PFSK-1 (cell line): ENCODE measurements around the gene DOP1B.

Experiments used
- FOXP2 ChIP-seq: optimal IDR thresholded peaks from 2 replicates; pipeline ENCODE3; 2011; ENCODE audit warnings: borderline replicate concordance, control low read depth, inconsistent platforms; ENCODE audit not compliant: insufficient read depth; ENCODE audit errors: extremely low read length, extremely low read depth
- POLR2AphosphoS5 ChIP-seq: IDR thresholded peaks from 2 replicates; pipeline ENCODE4 v1.6.1; 2012; ENCODE audit warnings: low read depth, mild to moderate bottlenecking, control low read depth, low read length, moderate library complexity
- SIN3A ChIP-seq: IDR thresholded peaks from 2 replicates; pipeline ENCODE4 v1.6.1; 2012; ENCODE audit warnings: mild to moderate bottlenecking, low read length, moderate library complexity, borderline replicate concordance; ENCODE audit not compliant: insufficient read depth
- TAF1 ChIP-seq: IDR thresholded peaks from 2 replicates; pipeline ENCODE4 v1.6.1; 2012; ENCODE audit warnings: low read length, control low read depth, borderline replicate concordance; ENCODE audit not compliant: insufficient read depth
- TF ChIP-seq, protein P1 (sequence below), 2 experiments: IDR thresholded peaks; 2 replicates each; pipeline versions ENCODE4 v1.6.1 to v1.8.0; 2011 to 2012; ENCODE audit warnings: low read depth in 2 of 2, low read length in 2 of 2, control low read depth in 1 of 2, inconsistent platforms in 1 of 2, mild to moderate bottlenecking in 1 of 2, moderate library complexity in 1 of 2; ENCODE audit not compliant: insufficient read depth in 1 of 2

Gene DOP1B

DNA sequence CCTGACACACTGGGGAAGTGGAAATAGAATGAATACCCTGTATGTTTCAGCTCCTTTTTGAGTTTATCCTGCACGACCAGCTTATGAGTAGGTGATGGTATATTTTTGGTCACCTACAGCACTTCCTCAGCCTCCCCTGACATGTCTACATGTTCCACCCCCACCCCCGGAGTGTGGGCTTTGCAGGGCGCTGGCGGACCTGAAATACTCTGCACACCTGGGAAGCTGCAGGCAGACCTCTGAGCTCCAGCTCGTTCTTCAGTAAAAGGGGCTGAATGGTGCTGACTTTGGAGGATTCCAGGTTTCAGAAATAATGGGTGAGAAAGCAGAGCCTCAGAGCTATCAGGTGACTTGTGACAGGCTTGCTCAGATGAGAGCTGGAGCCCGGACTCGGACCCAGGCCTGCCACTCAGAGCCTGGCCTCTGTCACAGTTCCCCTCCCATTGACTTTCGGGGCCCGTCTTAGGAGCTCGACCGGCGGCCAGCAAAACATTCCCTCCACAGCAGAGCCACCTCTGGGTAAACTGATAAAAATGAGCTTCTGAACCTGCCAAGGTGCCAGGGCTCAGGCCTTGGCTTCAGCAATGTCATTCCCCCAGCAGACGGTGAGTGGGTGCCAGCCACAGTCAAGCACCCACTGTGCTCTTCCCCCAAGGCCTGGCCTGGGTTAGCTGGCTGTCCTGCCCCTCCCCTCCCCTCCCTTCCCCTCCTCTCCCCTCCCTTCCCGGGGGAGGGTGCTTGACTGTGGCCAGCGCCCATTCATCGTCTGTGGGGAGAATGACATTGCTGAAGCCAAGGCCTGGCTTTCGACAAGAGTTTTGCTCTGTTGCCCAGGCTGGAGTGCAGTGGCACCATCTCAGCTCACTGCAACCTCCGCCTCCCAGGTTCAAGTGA lies 30.1 kb downstream of the DOP1B start:
- TF ChIP-seq, protein P1, sequence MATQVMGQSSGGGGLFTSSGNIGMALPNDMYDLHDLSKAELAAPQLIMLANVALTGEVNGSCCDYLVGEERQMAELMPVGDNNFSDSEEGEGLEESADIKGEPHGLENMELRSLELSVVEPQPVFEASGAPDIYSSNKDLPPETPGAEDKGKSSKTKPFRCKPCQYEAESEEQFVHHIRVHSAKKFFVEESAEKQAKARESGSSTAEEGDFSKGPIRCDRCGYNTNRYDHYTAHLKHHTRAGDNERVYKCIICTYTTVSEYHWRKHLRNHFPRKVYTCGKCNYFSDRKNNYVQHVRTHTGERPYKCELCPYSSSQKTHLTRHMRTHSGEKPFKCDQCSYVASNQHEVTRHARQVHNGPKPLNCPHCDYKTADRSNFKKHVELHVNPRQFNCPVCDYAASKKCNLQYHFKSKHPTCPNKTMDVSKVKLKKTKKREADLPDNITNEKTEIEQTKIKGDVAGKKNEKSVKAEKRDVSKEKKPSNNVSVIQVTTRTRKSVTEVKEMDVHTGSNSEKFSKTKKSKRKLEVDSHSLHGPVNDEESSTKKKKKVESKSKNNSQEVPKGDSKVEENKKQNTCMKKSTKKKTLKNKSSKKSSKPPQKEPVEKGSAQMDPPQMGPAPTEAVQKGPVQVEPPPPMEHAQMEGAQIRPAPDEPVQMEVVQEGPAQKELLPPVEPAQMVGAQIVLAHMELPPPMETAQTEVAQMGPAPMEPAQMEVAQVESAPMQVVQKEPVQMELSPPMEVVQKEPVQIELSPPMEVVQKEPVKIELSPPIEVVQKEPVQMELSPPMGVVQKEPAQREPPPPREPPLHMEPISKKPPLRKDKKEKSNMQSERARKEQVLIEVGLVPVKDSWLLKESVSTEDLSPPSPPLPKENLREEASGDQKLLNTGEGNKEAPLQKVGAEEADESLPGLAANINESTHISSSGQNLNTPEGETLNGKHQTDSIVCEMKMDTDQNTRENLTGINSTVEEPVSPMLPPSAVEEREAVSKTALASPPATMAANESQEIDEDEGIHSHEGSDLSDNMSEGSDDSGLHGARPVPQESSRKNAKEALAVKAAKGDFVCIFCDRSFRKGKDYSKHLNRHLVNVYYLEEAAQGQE (IDR thresholded peaks at IDR 0.05; ENCODE audit: insufficient read depth in 1 of 2, low read depth in 2 of 2, low read length in 2 of 2), result no peak
- TF ChIP-seq TAF1 (no peak), FOXP2 (no peak), SIN3A (no peak), POLR2AphosphoS5 (no peak)

DNA sequence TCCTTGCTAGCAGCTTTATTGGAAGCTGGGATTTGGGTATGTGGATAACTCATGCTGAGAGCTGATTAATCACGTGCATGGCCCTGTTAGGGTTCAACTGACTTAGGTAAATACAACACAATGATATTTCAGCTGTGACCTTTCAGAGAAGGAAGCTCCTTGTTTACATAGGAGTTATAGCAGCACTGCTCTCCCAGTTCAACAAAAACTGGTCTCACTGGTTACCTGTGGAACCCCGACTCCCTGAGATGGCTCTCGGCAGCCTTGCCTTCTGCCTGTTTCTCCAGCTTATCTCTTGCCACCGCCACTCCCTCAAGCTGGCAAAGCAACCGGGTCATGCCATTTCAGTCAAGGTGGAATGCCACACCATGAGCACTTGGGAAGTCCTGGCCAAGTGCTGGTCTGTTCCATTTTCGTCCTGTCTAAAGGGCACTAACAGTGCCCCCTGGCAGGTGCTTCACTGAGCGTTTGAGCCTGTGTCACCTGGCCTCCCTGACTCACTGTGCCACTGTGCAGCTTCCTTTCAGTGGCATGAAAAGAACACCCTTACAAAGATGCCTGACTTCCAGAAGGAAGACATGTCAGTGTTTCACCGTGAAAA lies 31.6 kb downstream of the DOP1B start:
- TF ChIP-seq TAF1, result no peak
- no peak for TF ChIP-seq POLR2AphosphoS5
- TF ChIP-seq FOXP2, result no peak
- TF ChIP-seq SIN3A, result no peak
- TF ChIP-seq, protein P1 (IDR thresholded peaks at IDR 0.05; ENCODE audit: insufficient read depth in 1 of 2, low read depth in 2 of 2, low read length in 2 of 2), result no peak

DNA sequence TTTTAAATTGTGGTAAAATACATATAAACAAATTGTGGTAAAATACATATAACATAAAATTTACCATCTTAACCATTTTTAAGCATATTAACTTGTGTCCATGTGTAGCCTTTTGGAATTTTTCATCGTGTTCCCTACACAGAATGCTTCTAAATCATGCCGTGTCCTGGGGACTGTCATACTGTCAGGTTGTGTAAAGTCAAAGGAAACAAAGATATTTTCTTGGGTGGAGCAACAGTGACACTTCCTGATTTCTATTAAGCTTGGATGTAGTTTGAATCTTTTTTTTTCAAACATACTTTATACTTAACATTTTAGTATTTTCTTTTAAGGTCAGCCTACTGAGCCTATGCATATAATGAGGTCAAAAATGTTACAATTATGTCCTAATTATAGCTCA lies 32.3 kb downstream of the DOP1B start:
- TF ChIP-seq TAF1 (no peak), FOXP2 (no peak), SIN3A (no peak), POLR2AphosphoS5 (no peak)
- TF ChIP-seq, protein P1 (IDR thresholded peaks at IDR 0.05; ENCODE audit: insufficient read depth in 1 of 2, low read depth in 2 of 2, low read length in 2 of 2), result no peak

DNA sequence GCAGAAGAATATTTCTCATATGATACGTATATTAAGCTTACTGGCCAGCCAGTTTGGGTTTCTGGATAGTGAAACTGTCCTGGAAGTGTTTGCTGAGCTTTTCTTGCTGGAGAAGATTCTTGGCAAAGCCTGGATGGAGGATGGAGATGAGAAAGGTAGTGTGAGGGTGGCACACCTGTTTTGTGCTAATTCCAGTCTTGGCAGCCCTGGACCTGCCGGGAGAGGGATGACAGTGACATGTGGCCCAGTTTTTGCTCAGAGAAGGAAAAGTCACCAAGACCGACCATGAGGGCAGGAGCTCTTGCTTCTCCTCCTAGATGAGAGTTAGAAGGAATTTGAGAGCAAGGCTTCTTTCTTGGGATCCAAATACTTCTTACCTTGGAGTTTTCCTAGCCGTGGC lies 34.1 kb downstream of the DOP1B start:
- TF ChIP-seq FOXP2, result no peak
- TF ChIP-seq POLR2AphosphoS5, result no peak
- TF ChIP-seq, protein P1 (IDR thresholded peaks at IDR 0.05; ENCODE audit: insufficient read depth in 1 of 2, low read depth in 2 of 2, low read length in 2 of 2), result no peak
- TF ChIP-seq SIN3A, result no peak
